Suppressor macrophage (primary cell): ENCODE measurements around the gene ST8SIA2.

ENCODE experiments used
- DNase-seq, 4 experiments: peaks; one replicate each; pipeline ENCODE4 v3.0.0-alpha.2; 2020 to 2022
- total RNA-seq, 17 experiments: gene quantifications; one replicate each; lab custom pipeline; 2026; ENCODE audit warnings: mixed read lengths in 6 of 17, inconsistent platforms in 3 of 17; lab: John Stamatoyannopoulos, UW

The ST8SIA2 gene, protein sequence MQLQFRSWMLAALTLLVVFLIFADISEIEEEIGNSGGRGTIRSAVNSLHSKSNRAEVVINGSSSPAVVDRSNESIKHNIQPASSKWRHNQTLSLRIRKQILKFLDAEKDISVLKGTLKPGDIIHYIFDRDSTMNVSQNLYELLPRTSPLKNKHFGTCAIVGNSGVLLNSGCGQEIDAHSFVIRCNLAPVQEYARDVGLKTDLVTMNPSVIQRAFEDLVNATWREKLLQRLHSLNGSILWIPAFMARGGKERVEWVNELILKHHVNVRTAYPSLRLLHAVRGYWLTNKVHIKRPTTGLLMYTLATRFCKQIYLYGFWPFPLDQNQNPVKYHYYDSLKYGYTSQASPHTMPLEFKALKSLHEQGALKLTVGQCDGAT
- total RNA-seq = 0 to 3.0 (median 0) reads per million in 17 experiments

DNA sequence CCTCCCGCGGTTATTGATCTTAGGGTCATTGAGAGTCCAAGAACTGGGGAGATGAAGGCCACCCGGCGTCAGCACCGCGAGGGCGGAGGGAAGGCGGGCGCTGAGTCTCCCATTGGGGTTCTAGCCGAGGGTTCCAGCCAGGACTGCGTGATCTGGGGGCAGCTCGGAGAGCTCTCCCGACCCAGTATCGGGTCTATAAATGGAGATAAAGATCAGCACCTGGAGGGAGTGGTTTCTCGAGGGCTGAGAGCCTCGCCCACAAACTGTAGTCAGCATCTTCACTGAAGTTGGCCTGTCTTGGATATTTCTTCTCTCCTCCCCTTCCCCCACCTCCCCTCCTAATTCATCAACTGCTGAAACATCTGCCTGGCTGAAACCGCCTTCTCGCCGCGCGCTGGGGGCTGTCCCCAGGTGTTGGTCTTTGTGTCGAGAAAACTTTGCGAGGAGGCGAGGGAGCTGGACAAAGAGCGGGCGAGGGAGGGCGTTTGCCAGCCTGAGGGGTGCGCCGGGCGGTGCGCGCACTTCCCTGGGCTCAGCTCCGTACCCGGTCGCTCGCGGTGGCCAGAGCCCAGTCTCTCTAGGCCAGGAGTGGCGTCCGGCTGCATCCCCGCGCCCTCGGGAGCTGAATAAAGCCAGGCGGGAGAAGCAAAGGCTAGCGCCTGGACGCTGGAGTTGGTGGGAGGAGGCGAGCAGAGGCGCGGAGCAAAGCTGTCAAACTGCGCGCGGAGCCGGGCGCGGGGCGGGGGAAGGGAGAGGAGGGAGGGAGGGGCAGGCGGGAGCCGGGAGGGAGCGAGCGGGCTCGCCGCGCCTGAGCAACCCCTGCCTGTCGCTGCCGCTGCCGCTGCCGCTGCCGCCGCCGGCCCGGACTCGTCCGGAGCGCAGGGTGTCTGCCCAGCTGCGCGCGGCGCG, at the start of gene ST8SIA2:
TSS of gene ST8SIA2 (plus strand) at position 811 of the 909 bp plus-strand sequence. CDS start 184 bp downstream, outside the sequence.
- DNase-seq = no peak

DNA sequence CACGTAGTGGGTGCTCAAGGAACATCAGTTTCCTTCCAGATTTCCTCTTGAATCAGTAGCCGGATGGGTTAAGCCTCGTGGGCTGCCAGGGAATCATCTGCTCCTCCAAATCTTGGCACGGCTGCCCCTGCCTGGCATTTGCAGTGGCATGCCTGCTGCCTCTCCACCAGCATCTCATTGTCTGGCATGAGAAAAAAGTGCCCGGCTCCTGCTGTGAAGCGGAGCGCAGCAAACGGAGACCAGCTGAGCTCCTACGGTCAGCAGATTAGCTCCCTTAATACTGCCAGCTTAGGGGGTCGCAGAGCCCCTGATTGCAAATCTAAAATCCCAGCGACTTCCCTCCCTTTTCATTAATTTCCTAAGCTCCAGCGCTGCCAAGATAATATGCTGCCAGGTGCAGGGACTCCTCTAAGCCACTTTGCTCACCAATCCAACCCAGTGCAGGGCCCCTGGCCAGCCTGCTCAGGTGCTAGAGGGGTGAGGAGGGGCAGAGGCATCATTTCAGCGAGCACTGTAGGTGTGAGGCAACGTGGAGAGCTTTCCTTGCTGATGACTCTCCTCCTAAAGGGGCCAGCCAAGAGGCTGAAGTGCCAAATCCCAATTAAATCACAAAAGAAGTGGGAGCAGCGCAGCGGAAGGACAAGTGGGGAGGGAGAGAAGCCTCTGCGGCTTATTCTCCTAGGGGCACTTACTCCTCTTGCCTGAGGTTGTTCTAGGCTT, 49.6 kb upstream of the ST8SIA2 start:
- DNase-seq = no peak

DNA sequence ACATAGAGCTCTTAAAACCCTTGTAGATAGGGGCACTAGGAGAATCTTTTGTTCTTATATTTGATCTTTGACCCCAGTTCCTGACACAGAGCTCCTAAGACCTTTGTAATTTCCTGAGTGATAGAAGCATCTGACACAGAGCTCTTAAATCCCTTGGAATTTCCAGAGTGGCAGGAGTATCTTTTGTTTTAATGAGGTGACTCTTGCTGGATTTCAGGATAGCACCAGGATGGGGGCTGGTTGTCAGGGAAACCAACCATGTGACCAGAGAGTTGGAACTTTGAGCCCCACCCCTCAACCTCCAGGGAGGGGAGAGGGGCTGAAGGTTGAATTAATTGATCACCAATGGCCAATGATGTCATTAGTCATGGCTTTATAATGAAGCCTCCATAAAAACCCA, 47.6 kb upstream of the ST8SIA2 start:
- DNase-seq = no peak

DNA sequence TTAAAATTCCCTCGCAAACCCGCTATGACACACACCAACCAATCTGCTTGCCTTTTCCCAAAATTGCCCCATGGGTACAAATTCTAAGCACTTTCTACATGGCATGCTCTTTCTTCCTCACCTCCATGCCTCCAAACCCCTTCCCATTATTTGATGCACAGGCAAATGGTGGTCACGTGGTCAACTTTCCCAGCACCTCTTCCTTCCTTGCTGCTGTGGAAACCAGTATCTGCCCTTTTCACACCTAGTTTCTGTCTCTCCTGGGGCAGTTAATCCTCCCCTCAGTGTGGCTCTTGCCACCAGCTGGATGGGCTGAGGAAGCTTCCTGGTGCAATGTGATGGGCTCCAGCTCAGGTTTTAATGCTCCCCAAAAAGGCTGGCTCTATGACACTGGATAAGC, 38.4 kb upstream of the ST8SIA2 start:
- DNase-seq = no peak

GRCh38 chr15:92361321-92362000, 32.2 kb upstream of the ST8SIA2 start:
- DNase-seq = no peak

DNA sequence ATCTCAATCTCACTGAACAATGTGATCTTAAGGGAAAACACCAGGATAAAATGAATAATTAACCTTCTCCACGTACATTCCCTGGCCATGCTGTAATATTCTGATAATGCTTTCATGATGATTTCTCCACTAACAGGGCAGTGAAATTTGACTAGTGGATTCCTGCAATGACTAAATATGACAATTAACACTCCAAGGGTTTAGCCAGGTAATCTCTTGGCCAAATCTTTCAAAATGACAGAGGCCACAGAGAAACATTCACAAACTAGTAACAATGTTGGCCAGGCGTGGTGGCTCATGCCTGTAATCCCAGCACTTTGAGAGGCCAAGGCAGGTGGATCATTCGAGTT, 31.7 kb upstream of the ST8SIA2 start:
- no peak for DNase-seq

DNA sequence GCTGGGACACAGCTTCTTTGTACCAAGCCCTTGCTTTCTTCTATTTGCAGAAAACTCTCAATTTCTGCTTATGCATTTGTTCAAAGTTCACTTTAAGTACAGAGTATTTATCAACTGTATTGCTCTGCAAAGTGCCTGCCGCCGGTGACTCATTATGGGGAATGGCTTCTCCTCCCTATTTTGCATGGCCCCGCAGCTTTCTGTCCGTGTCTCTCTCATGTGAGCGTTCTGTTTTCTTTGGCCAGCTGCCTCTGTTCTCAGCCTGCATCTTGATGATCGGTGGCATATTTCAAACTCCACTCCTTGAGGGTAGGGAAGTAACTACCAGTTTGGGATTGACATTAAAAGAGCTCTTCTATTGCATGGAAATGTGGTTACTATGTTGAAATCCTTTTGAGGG, 28.6 kb upstream of the ST8SIA2 start:
- DNase-seq = no peak

DNA sequence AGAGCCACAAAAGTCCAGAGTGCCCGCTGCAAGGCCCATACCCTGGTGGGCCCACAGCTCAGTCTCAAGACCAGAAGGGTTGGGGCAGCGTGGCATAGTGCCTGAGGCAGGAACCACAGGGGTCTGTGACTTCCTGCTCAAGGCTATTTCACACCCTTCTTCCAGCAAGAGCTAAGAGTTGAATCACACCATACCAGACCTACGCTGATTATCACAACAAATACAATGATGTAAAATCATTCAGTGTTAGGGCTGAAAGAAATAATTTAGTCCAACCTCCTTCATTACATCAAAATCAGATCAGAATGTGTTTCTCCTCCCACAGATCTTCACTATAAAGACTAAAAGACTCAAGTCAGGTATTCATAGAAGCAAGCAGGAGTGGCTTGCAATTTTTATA, 27.8 kb upstream of the ST8SIA2 start:
- no peak for DNase-seq

DNA sequence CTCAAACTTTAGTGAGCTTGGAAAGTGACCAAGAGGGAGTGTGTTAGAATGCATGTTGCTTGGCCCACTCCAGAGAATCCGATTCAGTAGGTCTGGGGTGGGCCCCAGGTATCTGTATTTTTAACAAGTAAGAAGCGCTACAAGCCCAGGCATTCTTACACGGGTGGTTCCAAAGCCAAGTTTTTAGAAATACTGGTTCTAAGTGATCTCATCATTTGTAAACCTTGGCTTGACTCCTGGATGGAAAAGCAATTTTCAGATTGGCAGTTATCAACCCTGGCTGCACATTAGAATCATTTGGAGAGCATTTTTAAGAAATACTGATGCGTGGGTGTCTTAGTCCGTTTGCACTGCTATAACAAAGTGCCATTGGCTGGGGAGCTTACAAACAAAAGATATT, 27.3 kb upstream of the ST8SIA2 start:
- DNase-seq = no peak

DNA sequence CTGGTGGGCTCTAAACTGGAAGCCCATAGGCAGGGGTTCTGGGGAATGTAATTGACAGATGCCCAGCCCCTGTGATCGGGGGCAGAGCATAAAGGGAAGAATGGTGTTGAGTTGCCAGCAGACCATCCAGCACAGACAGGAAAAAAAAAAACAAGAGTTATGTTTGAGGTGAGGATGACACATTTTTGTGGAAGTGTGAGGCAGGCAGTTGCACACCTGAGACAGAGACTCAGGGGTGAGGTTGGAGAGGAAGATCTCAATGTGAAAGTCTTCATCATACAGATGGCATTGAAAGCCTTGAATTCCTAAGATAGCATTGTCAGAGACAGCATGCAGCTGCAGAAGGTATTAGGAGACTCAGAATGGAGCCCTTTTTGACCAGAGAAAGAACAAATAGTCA, 18.6 kb upstream of the ST8SIA2 start:
- DNase-seq = no peak

DNA sequence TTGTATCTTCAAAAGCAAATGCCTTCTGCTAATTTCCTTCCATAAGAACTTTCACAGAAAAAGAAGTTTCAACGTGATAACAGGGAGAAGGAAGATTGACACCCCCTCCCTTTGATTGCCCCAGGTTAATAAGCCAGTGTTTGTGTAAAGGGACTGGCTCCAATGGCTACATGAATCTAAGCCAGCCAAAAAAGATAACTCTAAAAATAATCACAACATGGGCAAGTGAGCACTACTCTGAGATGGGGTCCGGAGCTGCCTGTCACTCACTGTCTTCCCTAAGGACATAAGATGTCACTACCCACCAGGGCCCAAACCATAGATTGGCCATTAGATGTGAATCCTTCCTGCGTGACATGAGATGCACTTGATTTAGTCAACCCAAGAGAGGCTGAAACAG, 17.6 kb upstream of the ST8SIA2 start:
- DNase-seq = no peak

DNA sequence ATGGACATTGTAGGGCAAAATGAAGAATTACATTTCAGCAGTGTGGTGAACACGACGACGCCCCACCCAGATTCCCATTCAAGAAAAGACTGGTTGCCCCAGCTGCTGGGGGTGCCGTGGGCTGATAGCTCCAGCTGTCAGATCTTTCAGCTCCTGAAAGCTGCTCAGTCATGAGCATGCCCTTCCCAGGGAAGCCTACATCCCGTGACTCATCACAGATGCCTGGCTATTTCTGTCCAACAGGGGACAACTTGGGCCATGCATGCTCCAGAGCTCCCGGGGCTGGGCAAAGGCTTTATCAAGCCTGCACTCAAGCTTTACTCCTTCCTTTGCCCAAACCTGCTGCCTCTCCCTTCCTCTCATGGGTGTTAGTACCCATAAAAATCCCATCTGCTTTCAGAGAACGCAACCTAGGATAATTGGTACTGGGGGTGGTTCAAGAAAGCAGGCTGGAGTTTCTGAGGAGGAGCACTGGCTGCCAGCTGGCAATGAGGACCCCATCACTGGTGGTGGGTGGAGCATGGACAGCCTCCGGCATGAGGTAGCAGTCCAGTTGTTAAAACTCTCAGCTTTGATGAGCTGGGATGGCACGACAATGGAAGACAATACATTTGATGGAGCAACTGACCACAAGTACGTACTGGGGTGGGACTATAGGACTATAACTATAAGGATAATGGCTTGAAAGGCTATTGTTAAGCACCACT, 16.4 kb upstream of the ST8SIA2 start:
- no peak for DNase-seq

DNA sequence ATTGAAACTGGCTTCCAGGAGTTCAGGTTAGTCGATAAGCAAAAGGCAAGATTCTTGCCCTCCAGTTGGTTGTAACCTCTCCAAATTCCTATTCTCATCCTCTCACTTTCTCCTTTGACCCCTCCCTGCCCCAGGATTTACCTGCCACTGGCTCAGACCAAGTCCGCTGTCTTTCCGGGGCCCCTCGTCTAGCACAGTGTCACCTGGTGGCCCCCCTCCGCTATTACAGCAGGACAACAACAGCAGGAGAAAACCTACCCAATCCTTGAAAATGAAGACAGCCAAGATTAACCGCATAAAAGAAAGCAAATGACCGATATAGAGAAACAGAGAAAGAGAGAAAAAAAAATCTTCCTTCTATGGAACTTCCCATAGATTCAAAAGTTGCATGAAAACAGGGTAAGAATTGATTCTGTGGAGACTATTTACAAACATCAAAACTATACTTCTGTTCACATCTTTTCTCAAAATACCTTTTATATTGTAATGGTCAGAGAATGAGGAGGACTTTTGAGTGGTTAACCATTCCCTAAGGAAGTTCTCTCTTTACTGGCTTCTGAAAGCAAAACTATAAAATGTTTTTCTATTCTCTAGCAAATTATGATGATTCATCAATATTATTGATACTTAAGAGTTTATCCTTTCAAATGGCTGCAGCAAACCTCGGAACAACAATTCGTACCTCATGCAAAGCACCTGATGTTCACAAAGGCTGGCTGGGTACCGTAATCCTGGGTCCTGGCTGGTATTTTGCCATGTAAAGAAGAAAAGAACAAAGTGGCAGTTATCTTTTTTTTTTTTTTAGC, 10.0 kb upstream of the ST8SIA2 start:
- DNase-seq = peak in 2 of 4 experiments; percentile 25 to 36

DNA sequence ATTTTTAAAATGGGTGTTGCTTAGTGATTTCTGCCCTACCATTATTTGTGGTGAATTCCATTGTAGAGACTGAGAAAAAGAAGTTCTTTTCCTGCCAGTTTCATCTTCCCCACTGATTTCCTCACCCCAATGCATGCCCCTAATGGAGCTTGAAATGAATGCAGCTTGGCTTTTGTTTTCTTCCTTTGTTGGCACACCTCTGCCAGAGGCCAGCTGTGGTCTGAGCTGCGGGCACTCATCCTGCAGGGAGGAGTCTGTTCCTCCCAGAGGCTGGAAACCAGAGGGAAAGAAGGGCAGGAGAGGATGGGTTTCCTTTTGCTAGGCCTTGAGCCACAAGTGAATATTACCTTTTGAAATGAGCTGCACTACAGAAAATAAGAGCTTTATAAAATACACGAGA, 9.3 kb upstream of the ST8SIA2 start:
- no peak for DNase-seq

DNA sequence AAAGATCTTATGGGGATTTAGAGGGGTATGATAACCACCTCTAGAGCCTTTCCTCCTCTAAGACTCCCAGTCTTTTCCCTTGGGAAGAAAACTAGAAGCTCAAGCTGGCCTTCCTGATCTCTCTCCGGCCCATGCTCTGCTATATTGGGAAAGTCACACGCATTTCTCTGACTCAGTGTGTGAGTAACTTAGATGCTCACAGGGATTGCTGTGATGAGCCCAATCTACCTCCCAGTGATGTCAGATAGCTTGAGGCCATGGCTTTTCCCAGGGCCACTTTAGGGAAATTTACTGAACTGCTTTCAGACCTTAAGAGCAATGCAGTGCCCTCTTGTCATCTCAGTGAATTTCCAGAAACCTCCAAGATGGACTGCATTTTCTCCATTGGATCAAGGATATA, 8.6 kb upstream of the ST8SIA2 start:
- no peak for DNase-seq

GRCh38 chr15:92391640-92392039, 2.0 kb upstream of the ST8SIA2 start:
- peak in 3 of 4 experiments; percentile 2 to 7 (median 7) for DNase-seq

DNA sequence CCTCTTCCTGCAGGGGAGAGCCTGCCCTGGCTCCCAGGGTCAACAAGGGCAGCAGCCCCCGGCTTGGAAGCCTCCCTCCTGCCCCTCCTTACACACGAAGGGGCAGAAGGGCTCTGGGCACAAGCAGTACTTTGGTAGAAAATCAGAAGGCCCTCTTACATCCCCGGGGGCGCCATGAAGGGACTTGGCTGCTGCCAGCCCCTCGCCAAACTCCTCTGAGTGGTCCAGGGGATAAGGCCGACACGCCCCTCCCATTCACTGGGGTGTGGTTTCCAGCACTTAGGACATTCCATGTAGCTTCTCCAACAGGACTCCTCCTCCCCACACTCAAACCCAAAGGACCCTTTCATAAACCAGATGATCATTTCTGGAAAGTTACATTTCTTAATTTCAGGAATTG, 1.2 kb upstream of the ST8SIA2 start:
- DNase-seq = no peak

GRCh38 chr15:92393980-92394308, 263 bp downstream of the ST8SIA2 start:
- DNase-seq = no peak

DNA sequence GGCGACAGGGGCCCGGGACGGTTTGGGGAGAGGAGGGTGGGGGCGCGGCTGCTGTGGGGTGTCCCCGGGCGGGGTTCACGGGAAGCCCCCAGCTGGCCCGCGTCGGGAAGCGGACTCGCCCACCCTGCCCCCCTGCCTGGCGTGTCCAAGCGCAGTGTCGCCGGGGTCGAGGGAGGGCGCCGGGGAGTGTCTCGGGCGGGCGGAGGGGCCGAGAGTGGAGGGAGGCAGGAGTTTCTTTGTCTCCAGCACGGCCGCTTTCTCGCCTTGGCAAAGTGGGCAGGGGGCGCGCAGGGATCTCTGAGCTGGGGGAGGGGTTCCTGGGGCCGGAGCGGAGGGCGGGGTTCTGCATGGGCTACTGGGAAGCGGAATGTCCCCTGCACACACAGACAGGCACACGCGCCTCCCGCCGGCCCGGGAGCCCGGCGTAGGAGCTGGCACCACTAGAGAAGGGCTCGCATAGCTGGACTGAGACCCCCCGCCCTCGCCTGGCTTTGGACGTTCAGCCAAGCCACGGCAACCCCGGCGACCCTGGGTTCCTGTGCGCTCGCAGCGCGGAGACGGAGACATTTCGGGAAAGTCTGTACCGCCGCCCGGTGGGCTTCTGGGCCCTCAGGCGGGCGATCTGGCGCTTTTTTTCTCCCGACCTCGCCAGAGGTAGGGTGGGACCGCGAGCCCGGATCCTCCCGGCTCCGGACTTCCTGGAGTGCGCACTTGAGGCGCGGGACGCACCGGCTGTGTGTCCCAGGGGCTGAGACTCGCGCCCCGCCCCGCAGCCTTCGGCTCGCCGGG, 822 bp downstream of the ST8SIA2 start:
- DNase-seq = no peak

- DNase-seq = no peak
Measured at GRCh38 chr15:92395098-92395635, 1.5 kb downstream of the ST8SIA2 start.
